HG02970 (cell line): ENCODE results near the gene NPTXR.
"Not testable (repeated sequence)": the region's sequence is repeated elsewhere in the genome, so short reads cannot be mapped to it uniquely, and the experiment has no call there.

ENCODE experiments used
- ATAC-seq: cut with Tn5 transposase; IDR thresholded peaks from one replicate; pipeline ENCODE4 v1.9.1; 2021; ENCODE audit warnings: mild to moderate bottlenecking, moderate library complexity, moderate number of reproducible peaks; ENCODE audit not compliant: unreplicated experiment, low FRiP score

NPTXR gene

GRCh38 chr22:38854476-38854875 is 10.6 kb upstream of the NPTXR start:
- not testable (repeated sequence) for ATAC-seq

- not testable (repeated sequence) for ATAC-seq
These were observed 10.1 kb upstream of the NPTXR start for GRCh38 chr22:38853883-38854282.

- ATAC-seq, result no peak
These were observed 9.4 kb upstream of the NPTXR start for GRCh38 chr22:38853196-38853651.

- ATAC-seq, result no peak
These were observed 8.7 kb upstream of the NPTXR start for GRCh38 chr22:38852522-38852921.

- ATAC-seq, result no peak
These were observed 7.4 kb upstream of the NPTXR start for GRCh38 chr22:38850941-38851849.

GRCh38 chr22:38850399-38850798 is 6.6 kb upstream of the NPTXR start:
- no peak for ATAC-seq

- ATAC-seq, result no peak
These were observed 6.0 kb upstream of the NPTXR start for GRCh38 chr22:38849811-38850210.

- ATAC-seq, result no peak
These were observed 2.6 kb upstream of the NPTXR start for GRCh38 chr22:38846412-38846811.

- ATAC-seq, result no peak
These were observed 1.3 kb upstream of the NPTXR start for GRCh38 chr22:38845004-38845740.

- no peak for ATAC-seq
These were observed 631 bp upstream of the NPTXR start for GRCh38 chr22:38844315-38845003.

- ATAC-seq, result no peak
These were observed 599 bp downstream of the NPTXR start for GRCh38 chr22:38843201-38843656.

GRCh38 chr22:38842512-38843200 is 1.2 kb downstream of the NPTXR start:
- ATAC-seq, result no peak

- ATAC-seq, result no peak
These were observed 2.2 kb downstream of the NPTXR start for GRCh38 chr22:38841635-38842034.

GRCh38 chr22:38841211-38841610 is 2.6 kb downstream of the NPTXR start:
- no peak for ATAC-seq

GRCh38 chr22:38840129-38840528 is 3.7 kb downstream of the NPTXR start:
- ATAC-seq, result no peak

GRCh38 chr22:38839686-38840085 is 4.1 kb downstream of the NPTXR start:
- ATAC-seq, result no peak

GRCh38 chr22:38837414-38837928 is 6.4 kb downstream of the NPTXR start:
- no peak for ATAC-seq

GRCh38 chr22:38835888-38836301 is 7.9 kb downstream of the NPTXR start:
- ATAC-seq, result no peak

GRCh38 chr22:38834991-38835390 is 8.8 kb downstream of the NPTXR start:
- no peak for ATAC-seq
